ENCODE results near the gene EBF3.

DNA sequence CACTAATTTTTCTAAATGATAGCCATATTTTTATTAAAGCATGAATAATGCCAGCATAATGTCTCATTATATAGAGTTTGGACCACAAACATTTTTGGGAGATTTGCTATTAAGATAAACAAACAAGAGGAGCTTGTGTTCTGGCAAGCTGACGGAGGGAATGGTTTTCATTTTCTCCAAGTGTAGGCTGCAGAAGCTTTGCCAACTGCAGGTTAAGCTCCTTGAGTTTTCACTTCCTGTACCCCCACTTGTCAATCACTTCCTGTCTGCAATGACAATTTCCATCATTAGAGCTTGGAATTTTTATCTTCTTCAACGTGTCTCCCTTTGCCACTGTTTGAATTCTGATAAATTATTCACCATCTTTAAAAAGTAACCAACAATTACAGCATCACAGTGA, 13.4 kb downstream of the EBF3 start:
- no peak for TF ChIP-seq POLR2AphosphoS5 (IDR thresholded peaks at IDR 0.05; ENCODE audit: low read depth, low read length)
- TF ChIP-seq, protein P1, sequence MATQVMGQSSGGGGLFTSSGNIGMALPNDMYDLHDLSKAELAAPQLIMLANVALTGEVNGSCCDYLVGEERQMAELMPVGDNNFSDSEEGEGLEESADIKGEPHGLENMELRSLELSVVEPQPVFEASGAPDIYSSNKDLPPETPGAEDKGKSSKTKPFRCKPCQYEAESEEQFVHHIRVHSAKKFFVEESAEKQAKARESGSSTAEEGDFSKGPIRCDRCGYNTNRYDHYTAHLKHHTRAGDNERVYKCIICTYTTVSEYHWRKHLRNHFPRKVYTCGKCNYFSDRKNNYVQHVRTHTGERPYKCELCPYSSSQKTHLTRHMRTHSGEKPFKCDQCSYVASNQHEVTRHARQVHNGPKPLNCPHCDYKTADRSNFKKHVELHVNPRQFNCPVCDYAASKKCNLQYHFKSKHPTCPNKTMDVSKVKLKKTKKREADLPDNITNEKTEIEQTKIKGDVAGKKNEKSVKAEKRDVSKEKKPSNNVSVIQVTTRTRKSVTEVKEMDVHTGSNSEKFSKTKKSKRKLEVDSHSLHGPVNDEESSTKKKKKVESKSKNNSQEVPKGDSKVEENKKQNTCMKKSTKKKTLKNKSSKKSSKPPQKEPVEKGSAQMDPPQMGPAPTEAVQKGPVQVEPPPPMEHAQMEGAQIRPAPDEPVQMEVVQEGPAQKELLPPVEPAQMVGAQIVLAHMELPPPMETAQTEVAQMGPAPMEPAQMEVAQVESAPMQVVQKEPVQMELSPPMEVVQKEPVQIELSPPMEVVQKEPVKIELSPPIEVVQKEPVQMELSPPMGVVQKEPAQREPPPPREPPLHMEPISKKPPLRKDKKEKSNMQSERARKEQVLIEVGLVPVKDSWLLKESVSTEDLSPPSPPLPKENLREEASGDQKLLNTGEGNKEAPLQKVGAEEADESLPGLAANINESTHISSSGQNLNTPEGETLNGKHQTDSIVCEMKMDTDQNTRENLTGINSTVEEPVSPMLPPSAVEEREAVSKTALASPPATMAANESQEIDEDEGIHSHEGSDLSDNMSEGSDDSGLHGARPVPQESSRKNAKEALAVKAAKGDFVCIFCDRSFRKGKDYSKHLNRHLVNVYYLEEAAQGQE (IDR thresholded peaks at IDR 0.05; ENCODE audit: insufficient read depth in 1 of 2, low read depth in 2 of 2, low read length in 2 of 2) = no peak

Data from PFSK-1 (cell line).